ENCODE measurements around the gene BLTP3B. TPM values are rescaled to one million over a fixed set of nuclear protein-coding genes. Genes with fewer than 3 reads are reported as not detected.

The BLTP3B gene
- total and polyA plus RNA-seq, 2 of the 13 experiments (the other 11 are each of a cell fraction or from before 2014, with no cell fraction given), result 15.6 to 24.4 TPM

DNA sequence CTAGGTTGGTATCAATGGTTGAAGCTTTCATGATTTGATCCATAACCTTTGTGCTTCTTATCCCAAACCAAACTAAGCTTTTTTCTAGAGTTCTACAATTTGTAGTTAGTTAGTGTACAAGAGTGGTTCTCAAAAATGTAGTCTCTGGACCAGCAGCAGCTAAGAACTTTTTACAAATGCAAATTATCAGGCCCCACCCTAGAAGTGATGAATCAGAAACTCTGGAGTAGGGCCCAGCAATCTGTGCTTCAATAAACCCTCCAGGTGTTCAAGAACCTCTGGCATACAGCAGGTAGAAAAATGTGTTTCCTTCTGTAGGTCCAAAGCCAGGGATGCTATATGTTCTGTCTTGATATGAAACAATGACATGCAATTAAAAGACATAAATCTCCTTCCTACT, 31.8 kb upstream of the BLTP3B start (continued):
- TF ChIP-seq, protein P1, sequence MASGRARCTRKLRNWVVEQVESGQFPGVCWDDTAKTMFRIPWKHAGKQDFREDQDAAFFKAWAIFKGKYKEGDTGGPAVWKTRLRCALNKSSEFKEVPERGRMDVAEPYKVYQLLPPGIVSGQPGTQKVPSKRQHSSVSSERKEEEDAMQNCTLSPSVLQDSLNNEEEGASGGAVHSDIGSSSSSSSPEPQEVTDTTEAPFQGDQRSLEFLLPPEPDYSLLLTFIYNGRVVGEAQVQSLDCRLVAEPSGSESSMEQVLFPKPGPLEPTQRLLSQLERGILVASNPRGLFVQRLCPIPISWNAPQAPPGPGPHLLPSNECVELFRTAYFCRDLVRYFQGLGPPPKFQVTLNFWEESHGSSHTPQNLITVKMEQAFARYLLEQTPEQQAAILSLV (CRISPR knock-in tag; IDR thresholded peaks at IDR 0.05; ENCODE audit: borderline replicate concordance), result no peak
- TF ChIP-seq NCOA2 (CRISPR knock-in tag; IDR thresholded peaks at IDR 0.05) (no peak), ARNTL (CRISPR knock-in tag; IDR thresholded peaks at IDR 0.05) (no peak), ZFP36L1 (CRISPR knock-in tag; IDR thresholded peaks at IDR 0.05) (no peak), ZNF367 (CRISPR knock-in tag; IDR thresholded peaks at IDR 0.05; ENCODE audit: borderline replicate concordance) (no peak), FOSL1 (CRISPR knock-in tag; IDR thresholded peaks at IDR 0.05; ENCODE audit: borderline replicate concordance) (no peak)
- TF ChIP-seq, protein P2, sequence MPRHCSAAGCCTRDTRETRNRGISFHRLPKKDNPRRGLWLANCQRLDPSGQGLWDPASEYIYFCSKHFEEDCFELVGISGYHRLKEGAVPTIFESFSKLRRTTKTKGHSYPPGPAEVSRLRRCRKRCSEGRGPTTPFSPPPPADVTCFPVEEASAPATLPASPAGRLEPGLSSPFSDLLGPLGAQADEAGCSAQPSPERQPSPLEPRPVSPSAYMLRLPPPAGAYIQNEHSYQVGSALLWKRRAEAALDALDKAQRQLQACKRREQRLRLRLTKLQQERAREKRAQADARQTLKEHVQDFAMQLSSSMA (CRISPR knock-in tag; IDR thresholded peaks at IDR 0.05), result no peak
- TF ChIP-seq, protein P3, sequence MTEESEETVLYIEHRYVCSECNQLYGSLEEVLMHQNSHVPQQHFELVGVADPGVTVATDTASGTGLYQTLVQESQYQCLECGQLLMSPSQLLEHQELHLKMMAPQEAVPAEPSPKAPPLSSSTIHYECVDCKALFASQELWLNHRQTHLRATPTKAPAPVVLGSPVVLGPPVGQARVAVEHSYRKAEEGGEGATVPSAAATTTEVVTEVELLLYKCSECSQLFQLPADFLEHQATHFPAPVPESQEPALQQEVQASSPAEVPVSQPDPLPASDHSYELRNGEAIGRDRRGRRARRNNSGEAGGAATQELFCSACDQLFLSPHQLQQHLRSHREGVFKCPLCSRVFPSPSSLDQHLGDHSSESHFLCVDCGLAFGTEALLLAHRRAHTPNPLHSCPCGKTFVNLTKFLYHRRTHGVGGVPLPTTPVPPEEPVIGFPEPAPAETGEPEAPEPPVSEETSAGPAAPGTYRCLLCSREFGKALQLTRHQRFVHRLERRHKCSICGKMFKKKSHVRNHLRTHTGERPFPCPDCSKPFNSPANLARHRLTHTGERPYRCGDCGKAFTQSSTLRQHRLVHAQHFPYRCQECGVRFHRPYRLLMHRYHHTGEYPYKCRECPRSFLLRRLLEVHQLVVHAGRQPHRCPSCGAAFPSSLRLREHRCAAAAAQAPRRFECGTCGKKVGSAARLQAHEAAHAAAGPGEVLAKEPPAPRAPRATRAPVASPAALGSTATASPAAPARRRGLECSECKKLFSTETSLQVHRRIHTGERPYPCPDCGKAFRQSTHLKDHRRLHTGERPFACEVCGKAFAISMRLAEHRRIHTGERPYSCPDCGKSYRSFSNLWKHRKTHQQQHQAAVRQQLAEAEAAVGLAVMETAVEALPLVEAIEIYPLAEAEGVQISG (CRISPR knock-in tag; IDR thresholded peaks at IDR 0.05), result no peak

DNA sequence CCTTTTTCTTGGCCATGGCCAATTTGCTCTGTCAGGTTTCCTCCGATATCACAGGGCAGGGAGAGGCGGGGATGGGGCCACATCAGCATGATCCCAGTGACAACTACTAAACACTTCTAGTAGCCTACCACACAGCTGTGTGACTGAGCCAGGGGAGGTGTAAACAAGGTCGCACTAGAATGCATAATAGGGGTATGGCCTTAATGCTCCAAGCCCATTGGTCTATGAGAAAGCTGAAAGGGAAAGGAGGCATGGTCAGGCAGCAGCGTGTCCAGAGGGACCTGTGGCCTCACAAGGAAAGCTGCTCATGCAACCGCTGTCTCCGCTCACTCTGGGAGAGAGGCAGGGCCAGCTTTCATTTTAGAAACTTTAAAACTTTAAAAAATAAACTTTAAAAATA, 30.4 kb upstream of the BLTP3B start:
- BruUV-seq (replicated peaks), result no TSS peak
- H3K27me3 ChIP-seq (ENCODE audit: control insufficient read depth in 1 of 2, insufficient read depth in 2 of 2, low read length in 2 of 2), result no peaks in the 10 kb centered on the region
- ChIA-PET CTCF (ENCODE audit: low intra/inter-chr PET ratio, low total read pairs) (no interaction called here), POLR2A (no interaction called here)
- no peaks in the 10 kb centered on the region for H3K79me2 ChIP-seq (ENCODE audit: insufficient read depth, low read length)
- no peak overlapping the region for H3K4me3 ChIP-seq (replicated peaks in 1 of 3; ENCODE audit: insufficient read depth in 1 of 3, low read depth in 2 of 3, low read length in 3 of 3)
- no peaks in the 10 kb centered on the region for H4K20me1 ChIP-seq (ENCODE audit: insufficient read depth, low read length)
- in situ Hi-C loops (cut with HindIII; ENCODE audit: extremely low pct_ligation_motif_present, low pct_unique_long_range_greater_than_20kb), result no loop called here
- no peak for DNase-seq (ENCODE audit: low spot score)
- no peak for ATAC-seq
- H3K9me3 ChIP-seq (ENCODE audit: low read length), result no peaks in the 10 kb centered on the region
- intact Hi-C loops (cut with micrococcal nuclease; ENCODE audit: unreplicated experiment), result no loop called here
- peaks cover 27% of the 10 kb centered on the region for H3K4me1 ChIP-seq (ENCODE audit: insufficient read depth, low read length)
- no peak overlapping the region for H3K9ac ChIP-seq (ENCODE audit: insufficient read depth, low read depth, low read length)
- H3K36me3 ChIP-seq (replicated peaks in 1 of 2; ENCODE audit: control insufficient read depth in 1 of 2, insufficient read depth in 2 of 2, low read length in 2 of 2), result peaks cover 2 to 16% of the 10 kb centered on the region in 2 experiments; a peak in 4 of 5 replicates
- H2AFZ ChIP-seq (ENCODE audit: low read length), result no peak overlapping the region
- WGBS (ENCODE audit: low lambda C conversion rate), result 97% methylated on average over 4 of the region's 6 CpGs
- no peak overlapping the region for H3K4me2 ChIP-seq (ENCODE audit: low read depth, low read length)
- no peak overlapping the region for H3K27ac ChIP-seq (ENCODE audit: extremely low read length, insufficient read depth, low read length)
- no peak for FAIRE-seq
- TF ChIP-seq ZNF850 (CRISPR knock-in tag; conservative IDR thresholded peaks at IDR 0.05) (no peak), ZNF232 (CRISPR knock-in tag; IDR thresholded peaks at IDR 0.05; ENCODE audit: borderline replicate concordance) (no peak), PAX8 (CRISPR knock-in tag; IDR thresholded peaks at IDR 0.05; ENCODE audit: borderline replicate concordance) (no peak), SMAD3 (CRISPR knock-in tag; IDR thresholded peaks at IDR 0.05) (no peak), XRCC5 (optimal IDR thresholded peaks at IDR 0.05; ENCODE audit: low read length) (no peak)
- TF ChIP-seq, protein P4, sequence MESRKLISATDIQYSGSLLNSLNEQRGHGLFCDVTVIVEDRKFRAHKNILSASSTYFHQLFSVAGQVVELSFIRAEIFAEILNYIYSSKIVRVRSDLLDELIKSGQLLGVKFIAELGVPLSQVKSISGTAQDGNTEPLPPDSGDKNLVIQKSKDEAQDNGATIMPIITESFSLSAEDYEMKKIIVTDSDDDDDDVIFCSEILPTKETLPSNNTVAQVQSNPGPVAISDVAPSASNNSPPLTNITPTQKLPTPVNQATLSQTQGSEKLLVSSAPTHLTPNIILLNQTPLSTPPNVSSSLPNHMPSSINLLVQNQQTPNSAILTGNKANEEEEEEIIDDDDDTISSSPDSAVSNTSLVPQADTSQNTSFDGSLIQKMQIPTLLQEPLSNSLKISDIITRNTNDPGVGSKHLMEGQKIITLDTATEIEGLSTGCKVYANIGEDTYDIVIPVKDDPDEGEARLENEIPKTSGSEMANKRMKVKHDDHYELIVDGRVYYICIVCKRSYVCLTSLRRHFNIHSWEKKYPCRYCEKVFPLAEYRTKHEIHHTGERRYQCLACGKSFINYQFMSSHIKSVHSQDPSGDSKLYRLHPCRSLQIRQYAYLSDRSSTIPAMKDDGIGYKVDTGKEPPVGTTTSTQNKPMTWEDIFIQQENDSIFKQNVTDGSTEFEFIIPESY (CRISPR knock-in tag; IDR thresholded peaks at IDR 0.05), result no peak
- TF ChIP-seq, protein P5, sequence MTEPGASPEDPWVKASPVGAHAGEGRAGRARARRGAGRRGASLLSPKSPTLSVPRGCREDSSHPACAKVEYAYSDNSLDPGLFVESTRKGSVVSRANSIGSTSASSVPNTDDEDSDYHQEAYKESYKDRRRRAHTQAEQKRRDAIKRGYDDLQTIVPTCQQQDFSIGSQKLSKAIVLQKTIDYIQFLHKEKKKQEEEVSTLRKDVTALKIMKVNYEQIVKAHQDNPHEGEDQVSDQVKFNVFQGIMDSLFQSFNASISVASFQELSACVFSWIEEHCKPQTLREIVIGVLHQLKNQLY (CRISPR knock-in tag; IDR thresholded peaks at IDR 0.05), result no peak
- TF ChIP-seq, protein P6, sequence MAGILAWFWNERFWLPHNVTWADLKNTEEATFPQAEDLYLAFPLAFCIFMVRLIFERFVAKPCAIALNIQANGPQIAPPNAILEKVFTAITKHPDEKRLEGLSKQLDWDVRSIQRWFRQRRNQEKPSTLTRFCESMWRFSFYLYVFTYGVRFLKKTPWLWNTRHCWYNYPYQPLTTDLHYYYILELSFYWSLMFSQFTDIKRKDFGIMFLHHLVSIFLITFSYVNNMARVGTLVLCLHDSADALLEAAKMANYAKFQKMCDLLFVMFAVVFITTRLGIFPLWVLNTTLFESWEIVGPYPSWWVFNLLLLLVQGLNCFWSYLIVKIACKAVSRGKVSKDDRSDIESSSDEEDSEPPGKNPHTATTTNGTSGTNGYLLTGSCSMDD (CRISPR knock-in tag; IDR thresholded peaks at IDR 0.05), result no peak

All from HepG2 (cell line).